Chondrocyte (in vitro differentiated cells): Measurements from ENCODE around the gene GALNT9. TPM values are rescaled to one million over a fixed set of nuclear protein-coding genes. Genes with fewer than 3 reads are reported as not detected.
"Not testable (repeated sequence)": the region's sequence is repeated elsewhere in the genome, so short reads cannot be mapped to it uniquely, and the experiment has no call there.

Experiments used
- DNase-seq: peaks from one replicate; pipeline ENCODE4 v3.0.0; 2021; ENCODE audit warnings: mixed read lengths, low spot score
- H3K27ac Mint-ChIP-seq: one replicate; pipeline ENCODE4 v1.8.0; 2021; ENCODE audit warnings: mild to moderate bottlenecking, moderate library complexity, mixed read lengths; ENCODE audit not compliant: unreplicated experiment
- H3K27me3 Mint-ChIP-seq: 2 replicates; pipeline ENCODE4 v1.8.0; 2021; ENCODE audit warnings: low read depth, mixed read lengths
- H3K36me3 Mint-ChIP-seq: 2 replicates; pipeline ENCODE4 v1.8.0; 2021; ENCODE audit warnings: low read depth, mixed read lengths
- H3K4me1 Mint-ChIP-seq: 2 replicates; pipeline ENCODE4 v1.8.0; 2021; ENCODE audit warnings: low read depth, mild to moderate bottlenecking, mixed read lengths
- H3K4me3 Mint-ChIP-seq: one replicate; pipeline ENCODE4 v1.8.0; 2021; ENCODE audit warnings: mild to moderate bottlenecking, moderate library complexity, mixed read lengths; ENCODE audit not compliant: unreplicated experiment
- H3K9me3 Mint-ChIP-seq: 2 replicates; pipeline ENCODE4 v1.8.0; 2021; ENCODE audit warnings: low read depth, mixed read lengths
- total RNA-seq: library from RNA; stranded (reverse); gene quantifications from 3 replicates; pipeline ENCODE4 v1.2.1, GENCODE V29; 2021
- TF ChIP-seq, protein P1 (sequence below): fragments of 200-600 bp; sonication (generic); IDR thresholded peaks from 2 replicates; pipeline ENCODE4 v1.5.0; 2021; ENCODE audit warnings: antibody characterized with exemption, mild to moderate bottlenecking, moderate library complexity

GALNT9 gene
- total RNA-seq, 1 donor from 2014 or later = not detected

DNA sequence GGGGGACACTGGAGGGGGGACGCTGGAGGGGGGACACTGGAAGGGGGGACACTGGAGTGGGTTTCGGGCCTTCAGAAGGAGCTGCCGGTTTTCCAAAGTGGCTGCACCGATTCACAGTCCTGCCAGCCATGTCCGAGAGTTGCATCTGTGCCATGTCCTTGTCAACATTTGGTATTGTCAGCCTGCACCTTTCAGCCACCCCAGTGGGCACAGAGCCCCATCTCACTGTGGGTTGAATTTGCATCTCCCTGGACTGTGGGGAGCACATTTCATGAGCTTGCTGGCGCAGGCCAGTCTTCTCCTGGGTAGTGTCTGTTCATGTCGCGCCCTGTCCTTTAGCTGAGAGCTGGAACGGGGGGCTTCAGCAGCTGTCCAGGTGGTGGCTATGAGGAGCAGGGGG lies 72.7 kb downstream of the GALNT9 start:
- DNase-seq = peak; percentile 55

DNA sequence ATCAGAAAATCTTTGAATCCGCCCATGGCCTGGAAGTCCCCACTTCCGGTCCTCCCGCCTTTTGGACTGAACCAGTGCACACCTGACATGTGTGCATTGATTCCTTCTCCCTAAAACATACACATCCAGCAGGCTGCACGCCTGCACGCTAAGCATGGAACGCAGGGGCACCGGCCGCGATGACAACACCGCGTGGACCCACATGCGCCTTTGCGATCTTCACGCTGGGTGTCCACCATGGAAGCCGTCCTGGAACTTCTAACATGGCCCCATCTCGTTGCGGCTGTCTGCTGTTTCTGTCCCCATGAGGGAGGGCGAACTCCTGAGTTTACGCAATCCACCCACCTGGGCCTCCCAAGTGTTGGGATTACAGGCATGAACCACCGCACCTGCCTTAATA lies 73.7 kb downstream of the GALNT9 start:
- DNase-seq = no peak
- H3K27me3 Mint-ChIP-seq = peaks cover 38% of the 10 kb centered on the region
- H3K27ac Mint-ChIP-seq = no peak overlapping the region
- H3K4me1 Mint-ChIP-seq = peaks cover 5% of the 10 kb centered on the region
- H3K36me3 Mint-ChIP-seq = no peaks in the 10 kb centered on the region
- H3K9me3 Mint-ChIP-seq = no peaks in the 10 kb centered on the region
- TF ChIP-seq, protein P1, sequence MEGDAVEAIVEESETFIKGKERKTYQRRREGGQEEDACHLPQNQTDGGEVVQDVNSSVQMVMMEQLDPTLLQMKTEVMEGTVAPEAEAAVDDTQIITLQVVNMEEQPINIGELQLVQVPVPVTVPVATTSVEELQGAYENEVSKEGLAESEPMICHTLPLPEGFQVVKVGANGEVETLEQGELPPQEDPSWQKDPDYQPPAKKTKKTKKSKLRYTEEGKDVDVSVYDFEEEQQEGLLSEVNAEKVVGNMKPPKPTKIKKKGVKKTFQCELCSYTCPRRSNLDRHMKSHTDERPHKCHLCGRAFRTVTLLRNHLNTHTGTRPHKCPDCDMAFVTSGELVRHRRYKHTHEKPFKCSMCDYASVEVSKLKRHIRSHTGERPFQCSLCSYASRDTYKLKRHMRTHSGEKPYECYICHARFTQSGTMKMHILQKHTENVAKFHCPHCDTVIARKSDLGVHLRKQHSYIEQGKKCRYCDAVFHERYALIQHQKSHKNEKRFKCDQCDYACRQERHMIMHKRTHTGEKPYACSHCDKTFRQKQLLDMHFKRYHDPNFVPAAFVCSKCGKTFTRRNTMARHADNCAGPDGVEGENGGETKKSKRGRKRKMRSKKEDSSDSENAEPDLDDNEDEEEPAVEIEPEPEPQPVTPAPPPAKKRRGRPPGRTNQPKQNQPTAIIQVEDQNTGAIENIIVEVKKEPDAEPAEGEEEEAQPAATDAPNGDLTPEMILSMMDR = no peak
- no peak overlapping the region for H3K4me3 Mint-ChIP-seq

More for the DNA sequence above, 72.7 kb downstream of the GALNT9 start:
- Mint-ChIP-seq H3K4me3 (no peak overlapping the region), H3K4me1 (peaks cover 5% of the 10 kb centered on the region), H3K27ac (no peak overlapping the region), H3K36me3 (no peaks in the 10 kb centered on the region), H3K27me3 (peaks cover 39% of the 10 kb centered on the region), H3K9me3 (no peaks in the 10 kb centered on the region)
- TF ChIP-seq, protein P1 = no peak

DNA sequence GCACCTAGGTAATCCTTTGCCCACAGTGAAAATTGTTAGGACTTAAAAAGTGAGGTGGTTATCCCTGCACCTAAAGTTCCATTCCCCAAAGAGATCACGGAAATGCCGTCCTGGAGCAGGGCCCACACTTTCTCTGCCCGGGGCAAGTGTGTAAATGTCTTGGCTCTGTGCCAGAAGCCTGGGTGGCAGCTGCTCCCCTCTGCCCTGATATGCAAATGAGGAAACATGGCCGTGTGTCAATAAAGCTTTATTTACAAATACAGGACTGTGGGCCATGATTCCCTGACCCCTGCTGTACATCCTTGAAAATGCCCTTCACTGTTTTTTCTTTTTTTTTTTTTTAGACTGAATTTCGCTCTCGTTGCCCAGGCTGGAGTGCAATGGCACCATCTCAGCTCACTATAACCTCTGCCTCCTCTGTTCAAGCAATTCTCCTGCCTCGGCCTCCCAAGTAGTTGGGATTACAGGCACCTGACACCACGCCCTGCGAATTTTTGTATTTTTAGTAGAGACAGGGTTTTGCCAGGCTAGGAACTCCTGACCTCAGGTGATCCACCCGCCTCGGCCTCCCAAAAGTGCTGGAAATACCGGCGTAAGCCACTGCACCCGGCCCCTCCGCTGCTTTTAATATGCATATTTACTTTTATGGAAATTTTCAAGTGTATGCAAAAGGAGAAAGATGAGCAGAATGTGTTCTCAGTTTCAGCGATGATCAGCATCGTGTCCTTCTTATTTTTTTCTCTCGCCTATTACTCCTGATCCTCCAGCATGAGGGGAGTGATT lies 75.5 kb downstream of the GALNT9 start:
- H3K27me3 Mint-ChIP-seq = peaks cover 45% of the 10 kb centered on the region

DNA sequence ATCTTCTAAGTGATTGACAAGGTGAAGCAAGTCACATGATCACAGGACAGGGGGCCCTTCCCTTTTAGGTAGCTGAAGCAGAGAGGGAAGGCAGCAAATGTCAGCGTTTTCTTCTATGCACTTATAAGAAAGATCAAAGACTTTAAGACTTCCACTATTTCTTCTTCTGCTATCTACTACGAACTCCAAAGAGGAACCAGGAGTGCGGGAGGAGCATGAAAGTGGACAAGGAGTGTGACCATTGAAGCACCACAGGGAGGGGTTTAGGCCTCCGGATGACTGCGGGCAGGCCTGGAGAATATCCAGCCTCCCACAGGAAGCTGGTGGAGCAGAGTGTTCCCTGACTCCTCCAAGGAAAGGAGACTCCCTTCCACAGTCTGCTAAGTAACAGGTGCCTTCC lies 76.4 kb downstream of the GALNT9 start:
- DNase-seq, H3K36me3 Mint-ChIP-seq: not testable (repeated sequence)
- H3K27me3 Mint-ChIP-seq = peaks cover 50% of the 10 kb centered on the region

More for the DNA sequence above, 75.5 kb downstream of the GALNT9 start:
- H3K36me3 Mint-ChIP-seq = no peaks in the 10 kb centered on the region
- H3K4me3 Mint-ChIP-seq = no peak overlapping the region
- no peak for DNase-seq
- H3K27ac Mint-ChIP-seq = no peak overlapping the region
- TF ChIP-seq, protein P1 = no peak
- H3K4me1 Mint-ChIP-seq = no peaks in the 10 kb centered on the region
- H3K9me3 Mint-ChIP-seq = no peaks in the 10 kb centered on the region

DNA sequence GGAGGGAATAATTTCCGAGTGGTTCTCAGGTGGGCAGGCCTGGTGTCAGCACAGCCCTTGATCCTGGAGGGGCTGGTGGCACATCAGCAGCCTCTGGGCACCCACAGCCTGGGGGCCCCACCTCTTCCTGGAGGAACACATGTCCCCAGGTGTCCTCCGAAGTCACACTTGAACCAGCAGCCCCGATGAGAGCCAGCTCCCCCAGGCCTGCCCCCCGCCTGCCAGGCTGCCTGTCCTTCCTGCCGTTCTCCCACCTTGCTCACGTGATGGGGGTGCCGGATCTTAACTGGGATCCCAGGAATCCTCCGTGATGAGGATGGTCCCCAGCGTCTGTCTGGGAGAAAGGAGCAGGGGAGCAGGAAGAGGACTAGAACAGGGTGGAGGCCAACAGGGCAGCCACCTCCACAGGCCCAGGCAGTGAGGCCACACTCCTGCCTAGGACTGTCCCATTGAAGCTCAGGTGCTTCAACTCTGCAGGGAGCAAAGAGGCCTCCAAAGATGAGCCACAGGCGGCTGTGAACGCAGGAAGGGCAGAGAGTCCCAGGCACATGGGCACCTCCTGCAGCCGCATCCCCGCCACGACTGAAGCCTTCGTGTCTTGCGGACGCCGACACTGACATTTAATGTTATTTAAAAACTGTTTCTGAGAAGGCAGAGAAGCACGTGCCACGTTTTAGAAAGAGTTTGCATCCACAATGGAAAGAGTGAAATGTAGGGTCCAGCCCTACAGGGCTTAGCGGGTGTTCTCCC lies 77.5 kb downstream of the GALNT9 start:
- TF ChIP-seq, protein P1 = no peak
- no peaks in the 10 kb centered on the region for H3K36me3 Mint-ChIP-seq
- peak; percentile 78 for DNase-seq
- H3K4me3 Mint-ChIP-seq = no peak overlapping the region
- H3K4me1 Mint-ChIP-seq = no peaks in the 10 kb centered on the region
- H3K27ac Mint-ChIP-seq = no peak overlapping the region
- no peaks in the 10 kb centered on the region for H3K9me3 Mint-ChIP-seq
- peaks cover 58% of the 10 kb centered on the region for H3K27me3 Mint-ChIP-seq

More for the DNA sequence above, 76.4 kb downstream of the GALNT9 start:
- not testable (repeated sequence) for H3K9me3 Mint-ChIP-seq, H3K4me3 Mint-ChIP-seq, H3K27ac Mint-ChIP-seq, H3K4me1 Mint-ChIP-seq
